GM04504 (cell line): ENCODE measurements around the gene FILIP1L.
"Not testable (repeated sequence)": the region's sequence is repeated elsewhere in the genome, so short reads cannot be mapped to it uniquely, and the experiment has no call there.

Experiments used
- DNase-seq: peaks from one replicate; pipeline ENCODE4 v3.0.0-alpha.2; 2012; ENCODE audit warnings: low read depth

FILIP1L gene

DNA sequence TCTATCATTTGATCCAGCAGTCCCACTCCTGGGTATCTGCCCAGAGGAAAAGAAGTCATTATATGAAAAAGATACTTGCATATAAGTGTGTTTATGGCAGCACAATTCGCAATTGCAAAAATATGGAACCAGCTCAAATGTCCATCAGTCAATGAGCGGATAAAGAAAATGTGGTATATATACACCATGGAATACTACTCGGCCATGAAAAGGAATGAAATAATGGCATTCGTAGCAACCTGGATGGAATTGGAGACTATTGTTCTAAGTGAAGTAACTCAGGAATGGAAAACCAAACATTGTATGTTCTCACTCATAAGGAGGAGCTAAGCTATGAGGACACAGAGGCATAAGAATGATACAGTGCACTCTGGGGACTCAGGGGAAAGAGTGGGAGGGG lies 272.4 kb downstream of the FILIP1L start:
- DNase-seq: not testable (repeated sequence)

DNA sequence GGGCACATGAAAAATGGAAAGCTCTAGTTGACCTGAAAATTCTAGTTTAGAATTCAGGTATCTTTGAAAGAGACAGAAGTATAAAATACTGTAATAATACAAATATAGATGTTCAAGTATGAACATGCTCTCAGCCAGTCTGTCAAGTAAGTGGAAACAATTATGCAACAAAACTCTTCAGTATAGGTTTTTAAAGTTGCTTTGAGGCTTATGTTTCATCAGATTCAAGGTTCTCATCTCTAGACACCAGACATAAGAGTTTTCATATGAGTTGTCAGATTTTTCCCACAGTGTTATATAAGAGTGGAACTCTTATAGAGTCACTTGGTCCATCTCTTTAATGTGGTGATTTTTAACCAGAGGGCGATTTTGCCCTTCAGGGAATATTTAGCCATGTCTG lies 274.7 kb downstream of the FILIP1L start:
- no peak for DNase-seq

DNA sequence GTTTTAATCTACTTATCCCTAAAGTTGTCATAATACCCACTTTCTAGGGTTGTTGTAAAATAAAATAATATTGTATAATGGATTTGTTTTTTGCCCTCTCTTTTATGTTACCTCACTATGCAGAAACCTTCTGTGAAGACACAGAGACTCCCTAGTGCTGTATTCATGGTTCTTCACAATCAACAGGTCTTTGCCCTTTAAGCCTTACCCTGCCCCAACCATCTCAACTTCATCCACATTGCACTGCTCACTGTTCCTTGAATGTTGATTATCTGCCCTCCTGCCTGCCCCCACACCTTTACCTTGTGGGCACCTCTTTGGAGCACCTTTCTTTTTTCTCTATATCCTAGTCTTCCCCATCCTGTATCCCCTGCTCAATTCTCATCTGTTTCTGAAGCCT lies 275.5 kb downstream of the FILIP1L start:
- no peak for DNase-seq

DNA sequence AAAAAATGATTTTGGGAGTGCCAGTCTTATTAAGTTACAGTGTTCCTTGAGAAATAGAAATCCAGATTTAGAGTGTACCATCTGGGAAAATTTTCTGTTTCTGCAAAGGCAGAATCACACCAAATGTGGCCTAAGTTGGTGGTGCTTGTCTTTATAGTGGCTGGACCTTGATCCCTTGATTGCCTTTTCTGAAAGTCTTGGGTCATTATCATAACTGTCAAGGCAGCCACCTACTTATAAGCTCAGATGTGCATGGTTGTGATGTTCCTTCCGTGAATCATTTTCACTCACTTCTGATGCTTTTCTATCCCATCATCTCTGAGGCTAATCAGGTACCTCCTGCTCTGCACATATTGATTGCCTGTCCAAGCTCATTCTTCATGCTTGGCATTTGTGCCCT lies 276.6 kb downstream of the FILIP1L start:
- no peak for DNase-seq

- no peak for DNase-seq
Observed at GRCh38 chr3:99836681-99837080, 277.6 kb downstream of the FILIP1L start.

DNA sequence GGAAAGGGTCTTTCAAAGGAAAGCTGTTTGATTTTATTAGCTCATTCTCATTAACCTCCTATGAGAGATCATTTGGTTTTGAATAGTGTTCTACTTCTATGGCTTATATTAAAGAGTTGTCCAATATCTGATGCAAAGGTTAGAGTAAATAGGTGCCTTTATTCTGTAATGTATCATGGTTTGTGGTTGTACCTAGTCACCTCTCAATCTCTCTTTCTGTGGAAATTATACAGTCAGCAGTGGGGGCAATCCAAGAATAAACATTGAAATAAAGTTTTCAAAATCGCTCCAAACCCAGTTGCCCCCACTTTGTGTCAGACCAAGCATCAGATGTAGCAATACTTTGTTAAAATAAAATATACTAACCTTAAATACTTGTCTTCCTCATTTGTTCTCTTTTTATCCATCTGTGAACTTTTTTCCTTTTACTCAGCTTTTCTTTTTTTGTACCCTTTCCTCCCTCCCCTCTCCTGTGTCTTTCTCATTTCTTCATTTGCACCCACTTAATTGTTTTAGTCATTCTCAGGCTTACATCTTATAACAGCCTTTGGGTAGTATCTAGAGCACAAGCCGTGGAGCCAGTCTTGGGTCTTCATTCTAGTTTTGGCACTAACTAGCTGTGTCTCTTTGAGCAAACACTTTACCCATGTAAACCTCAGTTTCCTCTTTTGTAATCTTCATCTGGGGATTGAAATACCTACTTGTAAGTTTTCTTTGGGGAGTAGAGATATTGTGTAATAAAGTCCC lies 279.9 kb downstream of the FILIP1L start:
- DNase-seq: no peak

DNA sequence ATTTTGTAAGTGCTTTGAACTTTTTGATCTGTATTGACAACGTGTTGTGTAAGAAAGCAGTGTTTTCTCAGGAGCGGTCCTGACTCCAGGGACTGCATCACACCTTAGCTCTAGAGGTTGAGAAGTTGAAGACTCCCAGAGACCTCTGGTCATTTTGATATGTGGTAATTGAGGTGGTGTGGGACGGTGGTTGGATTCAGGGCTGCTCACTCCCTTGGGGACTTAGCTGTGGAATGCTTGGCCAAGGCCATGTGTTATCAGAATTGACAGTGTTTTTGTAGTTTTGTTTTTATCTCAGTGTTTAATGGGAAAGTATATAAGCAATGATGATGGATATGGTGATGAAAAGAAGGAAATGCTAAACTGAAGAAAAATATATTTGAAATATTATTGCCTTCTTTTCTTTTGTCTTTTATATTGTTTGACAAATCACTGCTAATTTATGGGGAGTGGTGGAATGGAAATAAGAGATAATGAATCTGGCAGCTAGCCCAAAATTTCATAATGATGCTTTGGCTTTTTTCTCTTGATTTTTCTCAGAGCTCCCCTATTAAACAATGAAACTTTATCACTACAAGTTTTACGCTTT lies 280.6 kb downstream of the FILIP1L start:
- DNase-seq: no peak

GRCh38 chr3:99829844-99830243 lies 284.5 kb downstream of the FILIP1L start:
- DNase-seq: no peak

DNA sequence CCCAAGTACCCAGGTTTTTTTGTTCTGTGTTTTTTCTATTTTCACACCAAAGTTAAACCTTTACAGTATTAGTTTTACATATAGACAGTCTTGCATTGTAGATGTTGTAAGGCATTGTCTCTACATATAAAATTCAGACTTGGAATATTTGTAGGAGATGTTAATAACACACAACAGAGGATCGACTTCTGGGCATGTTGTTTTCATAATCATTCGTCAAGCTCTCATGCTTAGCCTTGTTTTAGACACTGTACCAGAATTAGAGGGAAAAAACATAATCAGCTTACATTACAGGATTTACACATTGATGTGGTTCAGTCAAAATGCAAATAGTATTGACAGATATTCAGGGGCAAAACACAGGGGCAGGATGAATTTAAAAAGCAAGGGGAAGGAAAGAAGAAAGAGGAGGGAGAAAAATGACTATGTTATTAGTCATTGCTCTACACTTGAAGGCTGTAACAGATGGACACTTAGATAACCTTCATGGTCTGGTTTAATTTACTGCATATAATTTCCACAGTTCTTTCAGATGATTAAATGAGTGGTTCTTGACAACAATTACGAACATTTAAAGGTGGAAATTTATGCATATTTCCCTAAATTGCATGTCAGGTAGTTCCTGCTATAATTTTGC lies 289.2 kb downstream of the FILIP1L start:
- DNase-seq: no peak

GRCh38 chr3:99823723-99824711 lies 290.3 kb downstream of the FILIP1L start:
- DNase-seq: no peak

DNA sequence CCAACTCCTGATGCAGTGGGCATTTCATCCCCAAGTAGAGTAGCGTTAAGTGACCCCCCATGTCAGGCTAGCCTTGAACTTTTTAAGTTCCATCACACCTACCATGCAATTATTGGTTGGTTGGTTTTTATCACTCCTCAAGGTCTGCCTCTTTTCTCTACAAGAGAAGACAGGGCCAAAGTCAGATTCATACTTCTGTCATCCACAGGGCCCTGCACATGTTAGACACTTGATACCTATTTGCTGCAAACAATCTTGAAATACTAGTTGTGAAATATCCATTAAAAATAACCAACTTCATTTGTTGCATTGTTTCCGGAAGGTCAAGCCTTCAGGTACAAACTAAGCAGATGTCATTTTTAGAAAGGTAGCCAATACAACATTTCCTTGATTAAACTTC lies 295.5 kb downstream of the FILIP1L start:
- DNase-seq: no peak

DNA sequence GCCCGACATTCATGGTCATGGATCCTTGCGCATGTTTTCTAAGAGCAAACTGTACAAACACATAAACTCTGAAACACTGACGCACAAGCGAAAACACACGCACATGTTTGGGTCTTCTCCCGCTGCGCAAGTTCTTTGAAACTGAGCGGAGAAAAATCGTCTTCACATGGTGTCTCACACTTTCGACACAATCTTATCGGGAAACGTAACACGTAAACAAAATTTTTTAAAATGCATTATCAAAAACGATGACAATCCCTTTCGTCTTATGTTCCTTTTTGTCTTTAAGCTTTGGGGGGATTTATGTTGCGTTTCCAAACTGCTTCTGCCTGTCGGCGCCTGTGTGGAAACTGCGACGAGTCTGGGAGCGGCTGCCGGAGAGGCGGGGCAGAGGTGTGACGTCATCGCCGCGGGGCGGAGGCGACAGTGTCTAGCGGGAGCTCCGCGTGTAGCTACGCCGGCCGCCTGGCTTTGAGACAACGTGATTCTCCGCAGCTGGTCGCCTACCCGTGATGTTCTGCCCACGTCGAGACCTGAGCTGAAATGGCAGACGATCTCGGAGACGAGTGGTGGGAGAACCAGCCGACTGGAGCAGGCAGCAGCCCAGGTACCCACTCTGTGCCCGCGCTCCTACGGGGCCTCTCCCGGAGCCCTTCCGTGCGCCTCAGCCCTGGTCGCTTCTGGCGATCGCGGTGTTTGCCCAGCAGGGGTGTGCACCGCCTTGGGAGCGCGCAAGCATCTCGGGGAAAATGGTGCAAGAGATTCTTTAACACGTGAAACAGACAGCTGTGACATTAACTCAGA lies 296.7 kb downstream of the FILIP1L start, which contains the start of gene CMSS1:
TSS of gene CMSS1 (plus strand) at position 426 of the 804 bp plus-strand sequence.
- peak; percentile 71 for DNase-seq

GRCh38 chr3:99817047-99817436 lies 297.3 kb downstream of the FILIP1L start:
- DNase-seq: no peak

DNA sequence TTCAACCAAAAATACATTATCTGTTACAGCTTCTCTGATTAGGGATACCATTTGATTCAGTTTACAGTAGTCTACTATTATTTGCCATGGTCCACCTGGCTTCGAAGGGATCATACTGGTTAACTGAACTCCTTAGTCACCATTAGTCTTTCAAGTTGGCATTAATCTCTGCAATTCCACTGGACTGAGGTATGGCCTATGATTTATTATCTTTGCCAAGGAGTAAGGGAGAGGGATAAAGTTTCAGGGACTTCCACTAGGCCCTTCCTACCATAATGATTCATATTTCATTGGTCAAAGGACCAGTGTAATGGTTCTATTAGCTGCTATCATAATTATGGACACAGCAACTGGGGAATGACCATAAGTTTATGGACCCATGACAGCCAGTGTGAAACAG lies 303.9 kb downstream of the FILIP1L start:
- no peak for DNase-seq

GRCh38 chr3:99809565-99809964 lies 304.7 kb downstream of the FILIP1L start:
- no peak for DNase-seq

DNA sequence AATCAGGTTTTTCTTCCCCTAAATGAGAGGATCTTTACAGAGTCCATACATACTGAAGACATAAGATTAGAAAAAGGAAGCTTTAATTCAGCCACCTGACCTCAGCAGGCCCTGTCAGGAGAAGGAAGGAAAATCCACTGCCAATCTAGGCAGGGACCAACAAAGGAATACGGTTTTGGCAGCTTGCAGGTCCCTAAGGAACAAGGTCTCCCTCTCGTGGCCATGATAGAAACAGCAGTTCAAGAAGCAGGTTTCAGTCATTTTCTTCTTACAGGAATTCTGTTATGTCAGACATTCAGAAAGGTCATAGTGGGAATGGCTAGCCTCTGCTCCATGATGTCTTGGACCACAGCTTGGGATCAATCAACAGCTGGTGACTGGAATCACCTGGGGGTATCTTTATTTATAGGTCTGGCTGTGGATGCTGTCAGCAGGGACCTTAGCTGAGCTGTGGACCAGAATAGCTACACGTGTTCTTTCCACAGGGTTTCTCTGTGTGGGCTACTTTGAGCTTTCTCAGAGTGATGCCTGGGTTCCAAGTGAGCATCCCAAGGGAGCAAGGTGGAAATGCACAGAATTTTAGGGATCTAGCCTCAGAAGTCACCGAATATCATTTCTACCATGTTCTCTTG lies 306.0 kb downstream of the FILIP1L start:
- DNase-seq: peak; percentile 51

DNA sequence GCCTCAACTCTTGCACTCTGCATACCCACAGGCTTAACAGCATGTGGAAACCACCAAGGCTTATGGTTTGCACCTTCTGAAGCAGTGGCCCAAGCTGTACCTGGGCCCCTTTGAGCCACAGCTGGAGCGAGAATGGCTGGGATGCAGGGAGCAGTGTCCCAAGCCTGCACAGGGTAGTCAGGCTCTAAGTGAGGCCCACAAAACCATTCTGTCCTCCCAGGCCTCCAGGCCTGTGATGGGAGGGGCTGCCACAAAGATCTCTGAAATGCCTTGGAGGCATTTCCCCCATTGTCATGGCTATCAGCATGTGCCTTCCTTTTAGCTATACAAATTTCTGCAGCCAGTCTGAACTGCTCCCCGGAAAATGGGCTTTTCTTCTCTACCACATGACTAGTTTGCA lies 309.1 kb downstream of the FILIP1L start:
- no peak for DNase-seq

GRCh38 chr3:99803297-99803696 lies 311.0 kb downstream of the FILIP1L start:
- no peak for DNase-seq

DNA sequence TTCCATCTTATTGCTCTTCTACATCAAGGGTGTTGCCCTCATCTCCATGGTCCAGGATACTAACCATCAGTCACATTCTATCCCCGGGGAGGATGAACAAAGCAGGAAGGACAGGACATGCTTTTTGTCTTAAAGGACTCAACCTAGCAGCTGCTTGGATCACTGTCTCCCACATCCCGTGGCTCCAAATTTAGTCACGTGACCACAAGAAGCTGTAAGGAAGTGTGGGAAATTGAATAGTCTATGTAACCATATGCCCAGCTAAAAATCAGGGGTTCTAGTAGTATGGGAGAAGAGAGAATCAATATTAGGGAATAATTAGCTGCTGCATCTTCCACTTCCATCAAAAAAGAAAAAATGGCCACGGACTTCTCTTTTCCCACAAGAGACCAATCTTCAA lies 314.9 kb downstream of the FILIP1L start:
- DNase-seq: no peak

GRCh38 chr3:99795573-99795972 lies 318.7 kb downstream of the FILIP1L start:
- no peak for DNase-seq

- DNase-seq: no peak
Observed at GRCh38 chr3:99794485-99794884, 319.8 kb downstream of the FILIP1L start.
